GM12874 (cell line): ENCODE data around the gene CCDC38.

ENCODE experiments used
- TF ChIP-seq, protein P1 (sequence below): IDR thresholded peaks from 2 replicates; pipeline ENCODE4 v1.5.1; 2011; ENCODE audit warnings: low read depth, mild to moderate bottlenecking, control low read depth, low read length, moderate library complexity; ENCODE audit not compliant: insufficient read depth

The CCDC38 gene

GRCh38 chr12:95972832-95973456, 30.5 kb upstream of the CCDC38 start:
- TF ChIP-seq, protein P1, sequence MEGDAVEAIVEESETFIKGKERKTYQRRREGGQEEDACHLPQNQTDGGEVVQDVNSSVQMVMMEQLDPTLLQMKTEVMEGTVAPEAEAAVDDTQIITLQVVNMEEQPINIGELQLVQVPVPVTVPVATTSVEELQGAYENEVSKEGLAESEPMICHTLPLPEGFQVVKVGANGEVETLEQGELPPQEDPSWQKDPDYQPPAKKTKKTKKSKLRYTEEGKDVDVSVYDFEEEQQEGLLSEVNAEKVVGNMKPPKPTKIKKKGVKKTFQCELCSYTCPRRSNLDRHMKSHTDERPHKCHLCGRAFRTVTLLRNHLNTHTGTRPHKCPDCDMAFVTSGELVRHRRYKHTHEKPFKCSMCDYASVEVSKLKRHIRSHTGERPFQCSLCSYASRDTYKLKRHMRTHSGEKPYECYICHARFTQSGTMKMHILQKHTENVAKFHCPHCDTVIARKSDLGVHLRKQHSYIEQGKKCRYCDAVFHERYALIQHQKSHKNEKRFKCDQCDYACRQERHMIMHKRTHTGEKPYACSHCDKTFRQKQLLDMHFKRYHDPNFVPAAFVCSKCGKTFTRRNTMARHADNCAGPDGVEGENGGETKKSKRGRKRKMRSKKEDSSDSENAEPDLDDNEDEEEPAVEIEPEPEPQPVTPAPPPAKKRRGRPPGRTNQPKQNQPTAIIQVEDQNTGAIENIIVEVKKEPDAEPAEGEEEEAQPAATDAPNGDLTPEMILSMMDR = no peak

- TF ChIP-seq, protein P1 = no peak
Measured at GRCh38 chr12:95970905-95971304, 28.5 kb upstream of the CCDC38 start.

DNA sequence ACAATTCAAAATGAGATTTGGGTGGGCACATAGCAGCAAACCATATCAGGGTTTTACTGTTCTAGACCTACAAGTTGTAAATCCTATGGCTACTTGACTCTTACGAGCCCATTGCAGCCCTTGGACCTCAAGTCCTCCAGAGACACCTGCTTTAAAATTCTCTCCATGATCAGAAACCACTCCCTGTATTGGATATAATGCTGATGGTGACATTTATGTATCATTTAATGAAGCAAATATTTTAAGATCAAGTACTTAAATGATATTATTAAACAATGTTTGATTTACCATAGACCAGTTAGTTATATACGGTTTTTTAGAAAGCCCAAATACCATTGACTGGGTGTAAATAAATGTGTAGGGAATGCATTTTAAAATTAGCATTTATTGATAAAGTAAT, 24.9 kb upstream of the CCDC38 start:
- TF ChIP-seq, protein P1 = no peak

- TF ChIP-seq, protein P1 = no peak
Measured at GRCh38 chr12:95966287-95966870, 24.0 kb upstream of the CCDC38 start.

DNA sequence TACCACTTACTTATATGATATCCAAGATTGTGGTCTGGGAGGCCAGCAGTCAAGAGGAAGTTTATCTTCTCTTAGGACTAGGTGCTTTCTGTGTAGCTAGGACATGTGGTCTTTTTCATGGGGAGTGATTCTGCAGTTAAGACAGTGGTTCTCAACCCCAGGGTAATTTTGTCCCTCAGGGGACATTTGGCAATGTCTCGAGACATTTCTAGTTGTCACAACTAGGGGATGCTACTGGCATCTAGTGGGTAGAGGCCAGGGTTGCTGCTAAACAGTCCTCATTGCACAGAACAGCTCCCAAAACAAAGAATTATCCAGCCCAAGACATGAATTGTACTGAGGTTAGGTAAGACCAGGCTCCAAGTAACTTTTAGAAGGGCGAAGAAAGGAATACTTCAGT, 20.7 kb upstream of the CCDC38 start:
- TF ChIP-seq, protein P1 = no peak

- TF ChIP-seq, protein P1 = no peak
Measured at GRCh38 chr12:95962222-95962621, 19.8 kb upstream of the CCDC38 start.

GRCh38 chr12:95960241-95960640, 17.8 kb upstream of the CCDC38 start:
- TF ChIP-seq, protein P1 = no peak
